ENCODE measurements around the gene NT5C3B. TPM values are rescaled to one million over a fixed set of nuclear protein-coding genes. Genes with fewer than 3 reads are reported as not detected.
A peak's percentile ranks its signal among the peaks of the same experiment; 100 is the strongest.
"Not testable (repeated sequence)": the region's sequence is repeated elsewhere in the genome, so short reads cannot be mapped to it uniquely, and the experiment has no call there.

Gene NT5C3B
- total RNA-seq, 6 donors from 2014 or later, result 35.1 to 61.8 (median 37.5) TPM

DNA sequence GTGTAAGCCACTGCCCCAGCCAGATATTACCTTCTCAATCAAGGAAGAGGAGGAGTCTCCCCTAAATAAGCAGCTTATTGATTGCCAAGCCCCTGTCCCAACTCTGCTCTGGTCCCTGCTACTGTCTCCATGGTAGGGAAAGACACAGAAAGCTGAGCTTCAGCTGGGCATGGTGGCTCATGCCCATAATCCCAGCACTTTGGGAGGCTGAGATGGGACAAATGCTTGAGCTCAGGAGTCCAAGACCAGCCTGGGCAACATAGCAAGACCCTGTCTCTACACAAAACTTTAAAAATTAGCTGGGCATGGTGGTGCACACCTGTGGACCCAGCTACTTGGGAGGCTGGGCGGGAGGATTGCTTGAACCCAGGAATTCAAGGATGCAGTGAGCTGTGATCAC, 56.1 kb downstream of the NT5C3B start:
- H3K4me1 ChIP-seq, result peaks cover 84 to 93% (median 88%) of the 10 kb centered on the region in 4 donors
- DNase-seq, result no peak

GRCh38 chr17:41777574-41778188, 58.4 kb downstream of the NT5C3B start:
- Histone ChIP-seq H3K4me1 (peaks cover 82 to 94% (median 89%) of the 10 kb centered on the region in 4 donors), H3K27me3 (no peaks in the 10 kb centered on the region), H3K36me3 (no peaks in the 10 kb centered on the region), H3K9me3 (no peaks in the 10 kb centered on the region), H3K4me3 (no peak overlapping the region), H3K27ac (peak overlapping the region; percentile 83 to 90 (median 88))
- TF ChIP-seq POLR2AphosphoS5 (IDR thresholded peaks at IDR 0.05) (peak; percentile 6 to 13), POLR2A (IDR thresholded peaks at IDR 0.05) (no peak), EP300 (IDR thresholded peaks at IDR 0.05) (peak in 1 of 4 donors; percentile 62)
- TF ChIP-seq, protein P1, sequence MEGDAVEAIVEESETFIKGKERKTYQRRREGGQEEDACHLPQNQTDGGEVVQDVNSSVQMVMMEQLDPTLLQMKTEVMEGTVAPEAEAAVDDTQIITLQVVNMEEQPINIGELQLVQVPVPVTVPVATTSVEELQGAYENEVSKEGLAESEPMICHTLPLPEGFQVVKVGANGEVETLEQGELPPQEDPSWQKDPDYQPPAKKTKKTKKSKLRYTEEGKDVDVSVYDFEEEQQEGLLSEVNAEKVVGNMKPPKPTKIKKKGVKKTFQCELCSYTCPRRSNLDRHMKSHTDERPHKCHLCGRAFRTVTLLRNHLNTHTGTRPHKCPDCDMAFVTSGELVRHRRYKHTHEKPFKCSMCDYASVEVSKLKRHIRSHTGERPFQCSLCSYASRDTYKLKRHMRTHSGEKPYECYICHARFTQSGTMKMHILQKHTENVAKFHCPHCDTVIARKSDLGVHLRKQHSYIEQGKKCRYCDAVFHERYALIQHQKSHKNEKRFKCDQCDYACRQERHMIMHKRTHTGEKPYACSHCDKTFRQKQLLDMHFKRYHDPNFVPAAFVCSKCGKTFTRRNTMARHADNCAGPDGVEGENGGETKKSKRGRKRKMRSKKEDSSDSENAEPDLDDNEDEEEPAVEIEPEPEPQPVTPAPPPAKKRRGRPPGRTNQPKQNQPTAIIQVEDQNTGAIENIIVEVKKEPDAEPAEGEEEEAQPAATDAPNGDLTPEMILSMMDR (IDR thresholded peaks at IDR 0.05), result peak in 3 of 6 experiments; percentile 5 to 27 (median 15)
- ATAC-seq (ENCODE audit: low FRiP score in 2 of 2) (peak; percentile 81 to 83), DNase-seq (peak in 1 of 2 donors; percentile 69)
- WGBS, 2 donors, result 11 to 21% methylated on average over 7 to 12 of the region's 12 CpGs

More for the DNA sequence above, 56.1 kb downstream of the NT5C3B start:
- peak overlapping the region in 2 of 4 donors; percentile 87 to 90 for H3K27ac ChIP-seq
- no peaks in the 10 kb centered on the region for H3K36me3 ChIP-seq
- 100% methylated on average over 1 of the region's 1 CpG for WGBS, 2 donors
- no peak for ATAC-seq (ENCODE audit: low FRiP score in 2 of 2)
- no peak overlapping the region for H3K4me3 ChIP-seq
- TF ChIP-seq POLR2AphosphoS5 (IDR thresholded peaks at IDR 0.05), result no peak
- TF ChIP-seq POLR2A (IDR thresholded peaks at IDR 0.05), result no peak
- TF ChIP-seq EP300 (IDR thresholded peaks at IDR 0.05), result no peak
- TF ChIP-seq, protein P1 (IDR thresholded peaks at IDR 0.05), result no peak
- H3K9me3 ChIP-seq, result no peaks in the 10 kb centered on the region
- no peaks in the 10 kb centered on the region for H3K27me3 ChIP-seq

- Histone ChIP-seq H3K36me3 (peaks cover 0 to under 1% (median 0%) of the 10 kb centered on the region in 4 donors), H3K27me3 (no peaks in the 10 kb centered on the region), H3K9me3 (no peaks in the 10 kb centered on the region), H3K4me3 (no peak overlapping the region), H3K27ac (peak overlapping the region; percentile 83 to 90 (median 88)), H3K4me1 (peaks cover 82 to 94% (median 89%) of the 10 kb centered on the region in 4 donors)
- ATAC-seq (ENCODE audit: low FRiP score in 2 of 2), result peak; percentile 23 to 50
- TF ChIP-seq EP300 (IDR thresholded peaks at IDR 0.05) (no peak), POLR2AphosphoS5 (IDR thresholded peaks at IDR 0.05) (peak in 1 of 2 donors; percentile 7), POLR2A (IDR thresholded peaks at IDR 0.05) (no peak)
- TF ChIP-seq, protein P1 (IDR thresholded peaks at IDR 0.05), result peak in 3 of 6 experiments; percentile 46 to 62 (median 55)
- 18 to 28% methylated on average over 4 of the region's 4 CpGs for WGBS, 2 donors
- no peak for DNase-seq
These were observed 58.9 kb downstream of the NT5C3B start for GRCh38 chr17:41777157-41777573.

GRCh38 chr17:41776262-41776900, 59.7 kb downstream of the NT5C3B start:
- not testable (repeated sequence) for H3K36me3 ChIP-seq; DNase-seq; H3K4me3 ChIP-seq; H3K27me3 ChIP-seq; ATAC-seq (ENCODE audit: low FRiP score in 2 of 2); H3K9me3 ChIP-seq
- H3K4me1 ChIP-seq, result peaks cover 78 to 91% (median 85%) of the 10 kb centered on the region in 4 donors
- WGBS, 2 donors, result 73% methylated on average over 14 of the region's 14 CpGs
- H3K27ac ChIP-seq, result peak overlapping the region; percentile 71 to 90 (median 85)

GRCh38 chr17:41775394-41776226, 60.4 kb downstream of the NT5C3B start:
- Histone ChIP-seq H3K9me3 (no peaks in the 10 kb centered on the region), H3K36me3 (peaks cover under 1 to 16% (median 11%) of the 10 kb centered on the region in 4 donors), H3K27ac (peak overlapping the region; percentile 71 to 90 (median 85)), H3K27me3 (no peaks in the 10 kb centered on the region), H3K4me1 (peaks cover 75 to 86% (median 82%) of the 10 kb centered on the region in 4 donors), H3K4me3 (no peak overlapping the region)
- TF ChIP-seq POLR2AphosphoS5 (IDR thresholded peaks at IDR 0.05), result no peak
- TF ChIP-seq POLR2A (IDR thresholded peaks at IDR 0.05), result no peak
- TF ChIP-seq, protein P1 (IDR thresholded peaks at IDR 0.05), result no peak
- no peak for TF ChIP-seq EP300 (IDR thresholded peaks at IDR 0.05)
- WGBS, 2 donors, result 56 to 69% methylated on average over 11 to 12 of the region's 12 CpGs
- no peak for DNase-seq
- no peak for ATAC-seq (ENCODE audit: low FRiP score in 2 of 2)

Measured in upper lobe of left lung (tissue), 6 donors.